Right cardiac atrium (tissue), 5 donors: ENCODE measurements around the gene GABRB3. TPM values are rescaled to one million over a fixed set of nuclear protein-coding genes. Genes with fewer than 3 reads are reported as not detected.

Experiments
- ATAC-seq, 2 donors: fragments of 200-7000 bp; cut with Tn5 transposase; one replicate each; pipeline versions ENCODE4 v1.8.0 to v1.9.1; 2020; ENCODE audit warnings: moderate library complexity in 2 of 2, mild to moderate bottlenecking in 1 of 2
- DNase-seq, 3 donors: peaks; one replicate each; pipeline ENCODE4 v3.0.0-alpha.2; 2020
- H3K27ac ChIP-seq: one replicate; pipeline ENCODE4 v1.5.1; 2013; ENCODE audit warnings: mild to moderate bottlenecking, low read length, control low read depth, moderate library complexity
- H3K27me3 ChIP-seq: one replicate; pipeline ENCODE4 v1.6.1; 2013; ENCODE audit not compliant: control insufficient read depth, insufficient read depth
- H3K4me1 ChIP-seq: one replicate; pipeline ENCODE4 v1.6.1; 2013; ENCODE audit warnings: low read length; ENCODE audit not compliant: control insufficient read depth, insufficient read depth
- H3K4me3 ChIP-seq: one replicate; pipeline ENCODE4 v1.5.1; 2013; ENCODE audit warnings: low read length, control low read depth
- H3K9me3 ChIP-seq: one replicate; pipeline ENCODE4 v1.6.1; 2013; ENCODE audit warnings: low read length; ENCODE audit not compliant: control insufficient read depth
- WGBS: extraction: QIAGEN DNeasy Blood & Tissue Kit; methylation state at CpG from one replicate; pipeline ENCODE4 v1.1.7; 2013; 5-methylcytosine and 5-hydroxymethylcytosine counted together
- intact Hi-C, 4 donors: fragments of 100-400 bp; cut with DNase I; formaldehyde crosslinking; loops; one replicate each; pipeline versions ENCODE4 v1.11.0 to v1.14.0; 2022 to 2023
- polyA plus RNA-seq: library from polyadenylated mRNA; stranded (reverse); fragments of 200-250 nt; gene quantifications from one replicate; pipeline ENCODE4 v1.2.3, GENCODE V29; 2013
- total RNA-seq, 4 donors: library from RNA; stranded (reverse); fragmentation: NEBNext Ultra II Directional; extraction: Animal tissue kit (Norgen Biotek cat#: 25700); gene quantifications; one replicate each; pipeline ENCODE4 v1.2.1, GENCODE V29; 2021
- donor health status: healthy with polysubstance abuse.
- donor health status: DM: no; HTN: yes; CAD: no.
- donor health status: DM: no; HTN: no; CAD: no.
- donor health status: DM: no; HTN: yes; CAD: no; lungs with severe emphysema.
- donor health status: DM: yes; HTN: yes; CAD: no.

The GABRB3 gene
- total and polyA plus RNA-seq, 5 donors = 6.3 to 63.4 (median 27.4) TPM

GRCh38 chr15:26630857-26631256 lies 142.0 kb downstream of the GABRB3 start:
- no peak for DNase-seq

DNA sequence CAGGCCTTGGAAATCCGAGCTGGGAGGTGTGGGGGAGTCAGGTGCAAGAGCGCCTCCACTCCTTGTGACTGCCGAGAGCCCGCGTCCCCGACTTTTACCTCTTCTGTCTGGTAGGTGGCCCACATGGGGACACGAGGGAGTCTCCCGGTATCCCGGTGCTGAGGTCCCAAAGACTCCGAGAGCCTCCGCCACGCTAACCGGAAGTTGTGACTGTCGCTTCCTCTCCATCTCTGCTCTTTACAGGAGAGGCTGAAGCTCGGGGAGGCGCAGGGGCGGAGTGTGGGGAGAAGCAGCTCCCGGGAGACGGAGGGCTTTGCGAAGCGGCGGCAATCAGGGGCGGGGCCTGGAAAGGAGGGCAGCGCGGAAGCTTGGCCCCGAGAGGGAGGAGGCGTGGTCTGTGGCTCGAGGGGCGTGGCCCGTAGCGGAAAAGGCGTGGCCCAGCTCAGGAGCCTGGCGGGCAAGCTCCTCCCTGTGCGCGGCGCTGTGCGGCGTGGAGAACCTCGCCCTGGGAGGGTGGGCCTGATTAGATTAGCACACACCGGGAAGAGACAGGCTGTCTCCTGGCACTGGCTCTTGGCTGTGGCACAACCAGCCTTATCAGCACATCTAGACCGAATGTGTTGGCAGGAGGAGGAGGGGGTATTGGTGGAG lies 143.9 kb downstream of the GABRB3 start:
- peak; percentile 79 to 93 (median 89) for DNase-seq
- Histone ChIP-seq H3K4me1 (peaks cover 4% of the 10 kb centered on the region), H3K9me3 (no peaks in the 10 kb centered on the region), H3K4me3 (no peak overlapping the region), H3K27me3 (no peaks in the 10 kb centered on the region), H3K27ac (no peak overlapping the region)
- intact Hi-C loops = no loop called here
- ATAC-seq = peak; percentile 95 to 96
- WGBS = 67% methylated on average over 41 of the region's 41 CpGs

More at GRCh38 chr15:26630857-26631256, 142.0 kb downstream of the GABRB3 start:
- 48% methylated on average over 4 of the region's 4 CpGs for WGBS
- Histone ChIP-seq H3K4me3 (no peak overlapping the region), H3K4me1 (peaks cover 4% of the 10 kb centered on the region), H3K9me3 (no peaks in the 10 kb centered on the region), H3K27ac (no peak overlapping the region), H3K27me3 (no peaks in the 10 kb centered on the region)
- intact Hi-C loops = no loop called here
- no peak for ATAC-seq

GRCh38 chr15:26628071-26628470 lies 144.8 kb downstream of the GABRB3 start:
- intact Hi-C loops = no loop called here
- H3K4me1 ChIP-seq = peaks cover 4% of the 10 kb centered on the region
- 81% methylated on average over 3 of the region's 3 CpGs for WGBS

GRCh38 chr15:26624128-26624527 lies 148.7 kb downstream of the GABRB3 start:
- no peaks in the 10 kb centered on the region for H3K4me1 ChIP-seq
- ATAC-seq = no peak

More at GRCh38 chr15:26628071-26628470, 144.8 kb downstream of the GABRB3 start:
- DNase-seq (no peak), ATAC-seq (no peak)
- H3K9me3 ChIP-seq = no peaks in the 10 kb centered on the region
- no peak overlapping the region for H3K27ac ChIP-seq
- no peaks in the 10 kb centered on the region for H3K27me3 ChIP-seq
- no peak overlapping the region for H3K4me3 ChIP-seq

DNA sequence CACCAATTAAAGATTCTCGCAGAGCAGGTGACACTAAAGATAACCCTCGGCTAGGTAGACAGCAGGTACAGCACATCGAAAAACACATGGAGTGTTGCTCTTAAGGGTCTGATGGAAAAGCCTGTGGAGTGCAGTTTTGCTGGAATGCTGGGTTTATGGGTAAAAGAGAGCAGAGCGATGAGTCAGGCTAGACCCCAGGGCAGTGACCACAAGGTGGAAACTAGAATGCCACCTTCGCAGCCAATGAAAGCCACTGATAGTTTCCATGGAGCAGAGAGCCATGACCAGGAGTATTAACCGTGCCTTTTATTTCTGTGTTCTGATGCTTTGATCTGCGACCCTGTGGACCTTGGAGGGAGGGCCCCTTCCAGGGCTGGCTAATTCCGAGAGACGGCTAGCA lies 149.8 kb downstream of the GABRB3 start:
- H3K27ac ChIP-seq = no peak overlapping the region
- no peak overlapping the region for H3K4me3 ChIP-seq
- intact Hi-C loops = no loop called here
- DNase-seq (no peak), ATAC-seq (no peak)
- no peaks in the 10 kb centered on the region for H3K27me3 ChIP-seq
- H3K4me1 ChIP-seq = no peaks in the 10 kb centered on the region
- 85% methylated on average over 9 of the region's 9 CpGs for WGBS
- H3K9me3 ChIP-seq = no peaks in the 10 kb centered on the region

More at GRCh38 chr15:26624128-26624527, 148.7 kb downstream of the GABRB3 start:
- no peak overlapping the region for H3K4me3 ChIP-seq
- WGBS = 94% methylated on average over 17 of the region's 17 CpGs
- H3K27ac ChIP-seq = no peak overlapping the region
- H3K27me3 ChIP-seq = no peaks in the 10 kb centered on the region
- H3K9me3 ChIP-seq = no peaks in the 10 kb centered on the region
- intact Hi-C loops = no loop called here
- peak in 1 of 3 donors; percentile 41 for DNase-seq

- no peaks in the 10 kb centered on the region for H3K4me1 ChIP-seq
- no peak overlapping the region for H3K27ac ChIP-seq
- no peaks in the 10 kb centered on the region for H3K9me3 ChIP-seq
- DNase-seq (no peak), ATAC-seq (no peak)
- H3K4me3 ChIP-seq = no peak overlapping the region
- H3K27me3 ChIP-seq = no peaks in the 10 kb centered on the region
- intact Hi-C loops = no loop called here
- 73% methylated on average over 5 of the region's 5 CpGs for WGBS
Observed at GRCh38 chr15:26621816-26622215, 151.1 kb downstream of the GABRB3 start.

DNA sequence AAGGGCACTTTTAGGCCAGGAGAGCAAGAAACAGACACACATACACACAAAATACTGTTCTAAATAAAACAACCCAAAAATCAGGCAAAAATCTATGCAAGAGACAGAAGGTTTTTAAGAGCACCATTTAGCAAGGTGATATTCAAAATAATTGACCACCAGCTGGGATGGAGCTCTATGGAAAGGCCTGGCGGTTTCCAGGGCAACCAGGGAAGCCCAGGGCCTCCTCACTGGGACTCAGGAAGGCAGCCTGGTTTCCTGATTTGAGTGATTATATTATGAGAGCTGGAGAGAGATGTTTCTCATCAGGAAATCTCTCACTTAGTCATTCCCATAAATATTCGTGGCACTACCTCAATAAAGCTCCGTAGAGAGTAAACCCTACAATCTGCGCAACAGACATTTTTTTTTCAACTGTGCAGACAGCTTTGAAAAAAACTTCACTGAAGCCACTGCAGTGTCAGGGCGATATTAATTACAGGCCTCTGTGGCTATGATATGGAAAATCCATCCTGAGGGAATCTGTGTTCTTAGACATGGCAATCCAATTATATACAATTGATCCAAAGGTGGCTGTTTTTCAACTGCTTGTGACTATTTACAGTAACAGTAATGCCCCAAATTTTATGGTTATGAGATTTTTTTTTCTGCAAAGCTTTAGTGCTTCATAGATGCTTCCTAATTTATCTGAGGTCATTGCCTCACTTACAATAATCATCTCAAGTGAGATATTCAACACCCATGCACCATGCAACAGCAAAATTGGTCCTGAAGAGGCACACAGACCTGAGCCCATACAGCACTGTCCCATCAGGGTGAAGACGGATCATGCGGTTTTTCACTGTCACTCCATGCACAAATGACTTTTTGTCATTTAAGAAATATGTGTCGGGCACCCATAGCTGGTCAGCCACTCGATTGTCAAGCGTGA lies 152.1 kb downstream of the GABRB3 start:
- Histone ChIP-seq H3K27me3 (no peaks in the 10 kb centered on the region), H3K4me1 (no peaks in the 10 kb centered on the region), H3K9me3 (no peaks in the 10 kb centered on the region), H3K27ac (no peak overlapping the region), H3K4me3 (no peak overlapping the region)
- WGBS = 73% methylated on average over 10 of the region's 10 CpGs
- no peak for DNase-seq
- ATAC-seq = no peak
- intact Hi-C loops = no loop called here

GRCh38 chr15:26615927-26616302 lies 157.0 kb downstream of the GABRB3 start:
- Histone ChIP-seq H3K4me3 (no peak overlapping the region), H3K27me3 (no peaks in the 10 kb centered on the region), H3K27ac (no peak overlapping the region), H3K4me1 (no peaks in the 10 kb centered on the region), H3K9me3 (no peaks in the 10 kb centered on the region)
- ATAC-seq = no peak
- WGBS = 80% methylated on average over 3 of the region's 3 CpGs
- DNase-seq = no peak
- intact Hi-C loops = no loop called here

GRCh38 chr15:26615188-26615926 lies 157.5 kb downstream of the GABRB3 start:
- 68% methylated on average over 7 of the region's 7 CpGs for WGBS
- intact Hi-C loops = no loop called here
- no peak for DNase-seq
- Histone ChIP-seq H3K9me3 (no peaks in the 10 kb centered on the region), H3K27me3 (no peaks in the 10 kb centered on the region), H3K4me3 (no peak overlapping the region), H3K4me1 (no peaks in the 10 kb centered on the region), H3K27ac (no peak overlapping the region)
- peak in 1 of 2 donors; percentile 96 for ATAC-seq

DNA sequence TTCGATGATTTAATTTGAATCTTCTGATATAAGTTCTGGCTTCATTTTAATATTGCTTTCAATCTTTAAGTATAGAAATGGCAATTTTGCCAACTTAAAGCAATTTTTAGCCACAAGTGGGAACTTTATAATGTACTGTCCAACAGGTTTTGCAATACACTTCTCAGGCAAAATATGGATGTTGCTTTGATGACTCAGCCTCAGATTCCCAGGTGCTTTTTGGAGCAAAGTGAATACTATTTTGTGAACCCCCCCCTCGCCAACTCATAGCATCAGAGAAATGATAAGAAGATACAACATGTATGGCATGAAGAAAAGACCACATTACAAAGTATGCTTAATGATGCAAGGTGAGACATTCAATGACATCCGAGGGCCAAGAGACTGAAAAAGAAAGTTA lies 158.1 kb downstream of the GABRB3 start:
- Histone ChIP-seq H3K4me1 (no peaks in the 10 kb centered on the region), H3K27ac (no peak overlapping the region), H3K4me3 (no peak overlapping the region), H3K27me3 (no peaks in the 10 kb centered on the region), H3K9me3 (no peaks in the 10 kb centered on the region)
- intact Hi-C loops = no loop called here
- WGBS = 65% methylated on average over 3 of the region's 3 CpGs
- ATAC-seq = no peak
- no peak for DNase-seq

GRCh38 chr15:26598704-26599103 lies 174.2 kb downstream of the GABRB3 start:
- Histone ChIP-seq H3K27me3 (no peaks in the 10 kb centered on the region), H3K4me1 (no peaks in the 10 kb centered on the region), H3K27ac (no peak overlapping the region), H3K4me3 (no peak overlapping the region), H3K9me3 (no peaks in the 10 kb centered on the region)
- ATAC-seq (no peak), DNase-seq (no peak)
- intact Hi-C loops = no loop called here
- 82% methylated on average over 2 of the region's 2 CpGs for WGBS
